GM06990 (cell line): ENCODE results near the gene MSI2.

ENCODE experiments used
- DNase-seq: peaks from one replicate; pipeline ENCODE4 v3.0.0-alpha.2; 2011; ENCODE audit not compliant: insufficient read length; ENCODE audit errors: extremely low read depth
- H3K27me3 ChIP-seq: replicated peaks from 2 replicates; pipeline ENCODE4 v1.6.0; 2011; ENCODE audit warnings: low read length; ENCODE audit not compliant: control insufficient read depth, insufficient read depth
- H3K36me3 ChIP-seq: 2 replicates; pipeline ENCODE4 v1.5.1; 2011; ENCODE audit warnings: low read length; ENCODE audit not compliant: control insufficient read depth, insufficient read depth
- H3K4me3 ChIP-seq: replicated peaks from 2 replicates; pipeline ENCODE4 v1.5.1; 2011; ENCODE audit warnings: low read depth, mild to moderate bottlenecking, control low read depth, low read length
- CTCF ChIP-seq: IDR thresholded peaks from 2 replicates; pipeline ENCODE4 v1.5.1; 2011; ENCODE audit warnings: low read length, control low read depth, mild to moderate bottlenecking, inconsistent platforms; ENCODE audit not compliant: insufficient read depth, poor library complexity, severe bottlenecking

Gene MSI2

GRCh38 chr17:57578608-57579225 lies 322.4 kb downstream of the MSI2 start:
- no peaks in the 10 kb centered on the region for H3K27me3 ChIP-seq
- DNase-seq: no peak
- TF ChIP-seq CTCF: no peak
- H3K36me3 ChIP-seq: no peaks in the 10 kb centered on the region; the same call in 1 of the 2 replicates
- no peak overlapping the region for H3K4me3 ChIP-seq

GRCh38 chr17:57579245-57579644 lies 322.9 kb downstream of the MSI2 start:
- no peak overlapping the region for H3K4me3 ChIP-seq
- H3K36me3 ChIP-seq: no peaks in the 10 kb centered on the region; the same call in 1 of the 2 replicates
- H3K27me3 ChIP-seq: no peaks in the 10 kb centered on the region
- no peak for DNase-seq
- no peak for TF ChIP-seq CTCF

- no peak for DNase-seq
- Histone ChIP-seq H3K4me3 (no peak overlapping the region), H3K36me3 (no peaks in the 10 kb centered on the region; the same call in 1 of the 2 replicates), H3K27me3 (no peaks in the 10 kb centered on the region)
- TF ChIP-seq CTCF: no peak
Measured at GRCh38 chr17:57580055-57580739, 323.9 kb downstream of the MSI2 start.

- no peak for DNase-seq
- Histone ChIP-seq H3K36me3 (no peaks in the 10 kb centered on the region; the same call in 1 of the 2 replicates), H3K27me3 (no peaks in the 10 kb centered on the region), H3K4me3 (no peak overlapping the region)
- no peak for TF ChIP-seq CTCF
Measured at GRCh38 chr17:57582881-57583756, 326.8 kb downstream of the MSI2 start.

- DNase-seq: no peak
- Histone ChIP-seq H3K36me3 (no peaks in the 10 kb centered on the region; the same call in none of the 2 replicates), H3K4me3 (no peak overlapping the region), H3K27me3 (no peaks in the 10 kb centered on the region)
- no peak for TF ChIP-seq CTCF
Measured at GRCh38 chr17:57584050-57584551, 327.8 kb downstream of the MSI2 start.
